ENCODE measurements around the gene BLVRA.
"Not testable (repeated sequence)": the region's sequence is repeated elsewhere in the genome, so short reads cannot be mapped to it uniquely, and the experiment has no call there.

The BLVRA gene

DNA sequence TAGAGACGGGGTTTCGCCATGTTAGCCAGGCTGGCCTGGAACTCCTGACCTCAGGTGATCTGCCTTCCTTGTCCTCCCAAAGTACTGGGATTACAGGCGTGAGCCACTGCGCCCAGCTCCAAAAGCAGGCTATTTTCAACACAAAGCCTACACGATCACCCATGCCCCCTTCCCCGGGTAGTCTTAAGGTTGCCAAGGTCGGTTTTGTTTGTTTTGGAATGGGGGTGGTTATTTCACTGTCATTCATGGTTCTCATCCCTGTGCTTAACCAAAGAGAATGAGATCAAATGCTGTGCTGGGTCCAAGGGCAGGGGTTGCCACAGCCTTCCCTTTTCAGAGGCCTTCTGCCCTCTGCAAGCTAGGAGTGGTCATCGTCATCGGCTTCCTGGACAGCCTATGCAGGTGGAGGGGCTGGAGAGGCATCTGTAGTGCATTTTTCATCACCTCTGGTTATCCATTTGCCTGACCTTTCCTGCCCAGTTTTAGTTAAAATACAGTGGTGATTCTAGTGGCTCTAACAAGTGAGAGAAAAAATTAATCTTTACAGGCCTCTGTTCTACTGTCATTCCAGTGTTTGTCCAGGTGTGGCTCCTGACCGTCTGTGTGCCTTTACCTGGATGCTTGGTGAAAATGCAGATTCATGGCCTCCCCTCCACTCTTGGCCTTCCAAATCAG, 11.4 kb downstream of the BLVRA start:
- no peak for DNase-seq

- DNase-seq, result no peak
Measured at GRCh38 chr7:43771128-43771527, 12.6 kb downstream of the BLVRA start.

DNA sequence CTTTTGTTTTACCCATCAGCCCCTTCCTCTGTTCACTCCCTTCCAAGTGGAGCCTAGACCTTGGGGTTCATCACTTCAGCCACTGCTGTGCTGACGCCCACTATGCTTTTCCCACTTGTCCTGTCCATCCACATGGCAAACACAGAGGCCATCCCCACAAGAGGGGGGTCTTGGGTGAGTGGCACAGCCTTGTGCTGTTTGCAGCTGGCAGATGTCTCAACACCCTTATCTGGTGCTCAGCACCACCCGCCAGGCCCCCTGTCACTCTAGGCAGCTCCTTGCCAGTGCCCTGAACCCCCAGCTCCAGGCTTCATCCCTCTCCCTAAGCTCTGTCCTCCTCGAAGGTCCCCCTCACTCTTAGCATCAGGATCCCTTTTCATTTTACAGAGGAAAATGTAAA, 13.1 kb downstream of the BLVRA start:
- DNase-seq, result no peak

GRCh38 chr7:43773268-43773667, 14.8 kb downstream of the BLVRA start:
- DNase-seq, result not testable (repeated sequence)

DNA sequence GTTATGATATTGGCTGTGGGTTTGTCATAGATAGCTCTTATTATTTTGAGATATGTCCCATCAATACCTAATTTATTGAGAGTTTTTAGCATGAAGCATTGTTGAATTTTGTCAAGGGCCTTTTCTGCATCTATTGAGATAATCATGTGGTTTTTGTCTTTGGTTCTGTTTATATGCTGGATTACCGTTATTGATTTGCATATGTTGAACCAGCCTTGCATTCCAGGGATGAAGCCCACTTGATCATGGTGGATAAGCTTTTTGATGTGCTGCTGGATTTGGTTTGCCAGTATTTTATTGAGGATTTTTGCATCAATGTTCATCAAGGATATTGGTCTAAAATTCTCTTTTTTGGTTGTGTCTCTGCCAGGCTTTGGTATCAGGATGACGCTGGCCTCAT, 16.8 kb downstream of the BLVRA start:
- not testable (repeated sequence) for DNase-seq

GRCh38 chr7:43778293-43779044, 20.0 kb downstream of the BLVRA start:
- not testable (repeated sequence) for DNase-seq

DNA sequence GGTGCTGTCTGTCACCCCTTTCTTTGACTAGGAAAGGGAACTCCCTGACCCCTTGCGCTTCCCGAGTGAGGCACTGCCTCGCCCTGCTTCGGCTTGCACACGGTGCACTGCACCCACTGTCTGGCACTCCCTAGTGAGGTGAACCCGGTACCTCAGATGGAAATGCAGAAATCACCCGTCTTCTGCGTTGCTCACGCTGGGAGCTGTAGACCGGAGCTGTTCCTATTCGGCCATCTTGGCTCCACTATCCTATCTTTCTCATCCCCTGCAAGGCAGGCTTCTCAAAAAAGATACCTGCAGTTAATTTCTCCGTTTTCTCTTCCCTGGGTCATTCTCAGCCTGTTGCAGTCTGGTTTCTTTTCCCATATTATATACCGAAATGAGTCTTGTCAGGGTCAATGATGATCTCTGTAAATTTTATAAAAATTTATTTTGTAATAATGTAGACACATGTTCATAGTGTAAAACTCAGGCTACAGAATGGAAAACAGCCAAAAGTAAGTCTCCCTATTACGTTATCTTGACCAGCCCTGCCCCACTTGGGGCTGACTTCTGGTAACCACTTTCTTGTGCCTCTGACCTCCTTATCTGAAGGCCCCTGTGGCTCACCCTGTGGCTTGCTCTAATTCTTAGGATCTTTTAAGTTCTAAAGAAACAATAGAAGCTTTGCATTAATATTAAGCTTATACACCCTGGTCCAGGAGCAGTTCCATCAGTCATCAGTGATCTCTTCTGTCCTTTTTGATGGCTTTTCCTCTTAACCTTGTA, 20.7 kb downstream of the BLVRA start:
- no peak for DNase-seq

GRCh38 chr7:43781726-43782607, 23.5 kb downstream of the BLVRA start:
- no peak for DNase-seq

DNA sequence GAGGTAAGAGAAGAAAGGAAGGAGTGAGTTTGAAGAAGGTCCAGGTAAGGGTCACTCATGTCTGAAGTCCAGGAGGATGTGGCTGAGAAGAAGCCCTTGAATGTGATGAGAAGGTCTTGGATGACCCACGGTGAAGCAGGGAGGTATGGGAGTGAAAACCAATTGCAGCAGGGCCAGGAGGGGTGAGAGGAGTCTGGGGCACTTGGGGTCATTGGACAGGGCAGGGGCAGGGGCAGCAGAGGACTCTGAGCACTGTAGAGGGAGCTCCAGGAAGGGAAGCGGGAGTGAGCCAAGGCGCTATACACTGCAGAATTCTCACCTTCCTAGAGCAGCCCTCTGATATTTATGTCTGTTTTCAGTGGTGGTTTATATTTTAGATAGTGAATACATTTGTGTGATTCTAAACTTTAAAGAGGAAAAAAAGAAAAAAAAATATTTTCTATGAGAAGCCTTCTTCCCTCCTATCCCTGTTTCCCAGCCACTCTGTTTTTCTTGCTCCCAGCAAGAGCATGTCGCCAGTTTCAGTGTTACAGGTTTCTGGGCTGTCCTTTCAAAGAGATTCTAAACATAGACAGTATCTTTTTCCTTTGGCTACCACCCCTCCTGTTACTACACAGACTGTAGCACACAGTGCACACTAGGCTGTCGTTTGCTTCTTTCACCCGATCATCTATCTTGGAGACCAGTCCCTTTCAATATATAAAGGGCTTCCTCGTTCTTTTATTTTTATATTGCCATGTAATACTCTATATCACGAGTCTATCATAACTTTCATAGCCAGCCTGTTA, 24.5 kb downstream of the BLVRA start:
- DNase-seq, result no peak

DNA sequence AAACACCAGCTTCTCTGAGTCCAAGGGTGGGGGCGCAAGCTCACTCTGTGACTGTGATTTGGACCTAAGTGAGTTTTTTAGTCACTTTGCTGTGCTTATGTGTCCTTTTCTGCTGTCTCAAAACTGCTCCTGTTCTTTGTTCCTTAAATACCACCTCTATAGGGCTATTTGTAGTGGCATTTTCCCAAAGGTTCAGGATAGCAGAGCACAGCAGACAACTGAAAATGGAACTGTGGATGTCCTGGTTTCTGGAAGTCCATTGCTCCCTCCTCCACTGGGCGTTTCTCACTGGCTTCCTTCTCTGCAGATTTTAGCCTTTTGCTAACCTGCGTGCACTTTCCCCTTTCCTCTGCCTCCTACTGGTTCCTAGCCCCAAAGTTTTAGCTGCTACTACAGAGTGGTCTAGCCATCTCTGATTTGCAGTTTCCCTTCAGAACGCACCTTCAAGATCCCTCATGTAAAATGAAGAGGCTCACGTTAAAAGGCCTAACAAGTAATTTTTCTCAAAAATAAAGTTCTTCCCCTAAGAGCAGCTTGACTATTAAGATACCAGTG, 25.6 kb downstream of the BLVRA start:
- DNase-seq, result no peak

- DNase-seq, result not testable (repeated sequence)
Measured at GRCh38 chr7:43784585-43785087, 26.2 kb downstream of the BLVRA start.

- DNase-seq, result no peak
Measured at GRCh38 chr7:43785420-43785819, 26.9 kb downstream of the BLVRA start.

DNA sequence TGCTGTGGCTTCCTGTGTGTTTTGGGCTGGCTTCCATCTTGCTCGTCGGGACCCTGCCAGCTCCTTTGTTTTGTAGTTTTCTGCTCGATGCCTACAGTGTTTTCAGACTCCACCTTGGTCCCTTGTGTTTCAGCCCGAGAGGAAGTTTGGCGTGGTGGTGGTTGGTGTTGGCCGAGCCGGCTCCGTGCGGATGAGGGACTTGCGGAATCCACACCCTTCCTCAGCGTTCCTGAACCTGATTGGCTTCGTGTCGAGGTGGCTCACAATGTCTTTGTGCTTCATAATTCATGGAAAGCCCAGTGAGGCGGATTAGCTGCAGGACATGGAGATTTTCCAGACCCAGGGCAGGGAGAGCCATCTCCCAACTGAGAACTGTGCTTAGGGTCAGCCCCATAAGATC, 29.3 kb downstream of the BLVRA start:
- no peak for DNase-seq

GRCh38 chr7:43790006-43790405, 31.5 kb downstream of the BLVRA start:
- no peak for DNase-seq

DNA sequence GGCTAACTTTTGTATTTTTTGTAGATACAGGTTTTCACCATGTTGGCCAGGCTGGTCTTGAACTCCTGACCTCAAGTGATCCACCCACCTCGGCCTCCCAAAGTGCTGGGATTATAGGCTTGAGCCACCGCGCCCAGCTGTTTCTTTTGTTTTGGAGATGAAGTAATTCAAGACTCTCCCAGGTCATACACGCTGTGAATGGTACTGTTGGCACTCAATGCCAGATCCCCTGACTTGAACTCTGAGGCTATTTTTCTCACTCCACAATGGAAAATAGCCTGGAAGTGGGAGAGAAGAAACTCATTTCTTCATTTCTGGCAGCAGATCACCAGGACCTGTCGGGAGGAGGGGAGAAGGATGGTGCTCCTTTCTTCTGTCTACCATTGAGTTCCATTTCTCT, 32.4 kb downstream of the BLVRA start:
- no peak for DNase-seq

- DNase-seq, result no peak
Measured at GRCh38 chr7:43791665-43792064, 33.2 kb downstream of the BLVRA start.

- DNase-seq, result no peak
Measured at GRCh38 chr7:43792471-43793150, 34.1 kb downstream of the BLVRA start.

- DNase-seq, result no peak
Measured at GRCh38 chr7:43799605-43800004, 41.1 kb downstream of the BLVRA start.

- no peak for DNase-seq
Measured at GRCh38 chr7:43803865-43804264, 45.4 kb downstream of the BLVRA start.

GRCh38 chr7:43808410-43808809, 49.9 kb downstream of the BLVRA start:
- no peak for DNase-seq
